GM18870 (cell line): ENCODE results near the gene HOXD11.

Experiments
- ATAC-seq: cut with Tn5 transposase; IDR thresholded peaks from one replicate; pipeline ENCODE4 v1.9.1; 2021; ENCODE audit warnings: moderate library complexity; ENCODE audit not compliant: unreplicated experiment

Gene HOXD11

DNA sequence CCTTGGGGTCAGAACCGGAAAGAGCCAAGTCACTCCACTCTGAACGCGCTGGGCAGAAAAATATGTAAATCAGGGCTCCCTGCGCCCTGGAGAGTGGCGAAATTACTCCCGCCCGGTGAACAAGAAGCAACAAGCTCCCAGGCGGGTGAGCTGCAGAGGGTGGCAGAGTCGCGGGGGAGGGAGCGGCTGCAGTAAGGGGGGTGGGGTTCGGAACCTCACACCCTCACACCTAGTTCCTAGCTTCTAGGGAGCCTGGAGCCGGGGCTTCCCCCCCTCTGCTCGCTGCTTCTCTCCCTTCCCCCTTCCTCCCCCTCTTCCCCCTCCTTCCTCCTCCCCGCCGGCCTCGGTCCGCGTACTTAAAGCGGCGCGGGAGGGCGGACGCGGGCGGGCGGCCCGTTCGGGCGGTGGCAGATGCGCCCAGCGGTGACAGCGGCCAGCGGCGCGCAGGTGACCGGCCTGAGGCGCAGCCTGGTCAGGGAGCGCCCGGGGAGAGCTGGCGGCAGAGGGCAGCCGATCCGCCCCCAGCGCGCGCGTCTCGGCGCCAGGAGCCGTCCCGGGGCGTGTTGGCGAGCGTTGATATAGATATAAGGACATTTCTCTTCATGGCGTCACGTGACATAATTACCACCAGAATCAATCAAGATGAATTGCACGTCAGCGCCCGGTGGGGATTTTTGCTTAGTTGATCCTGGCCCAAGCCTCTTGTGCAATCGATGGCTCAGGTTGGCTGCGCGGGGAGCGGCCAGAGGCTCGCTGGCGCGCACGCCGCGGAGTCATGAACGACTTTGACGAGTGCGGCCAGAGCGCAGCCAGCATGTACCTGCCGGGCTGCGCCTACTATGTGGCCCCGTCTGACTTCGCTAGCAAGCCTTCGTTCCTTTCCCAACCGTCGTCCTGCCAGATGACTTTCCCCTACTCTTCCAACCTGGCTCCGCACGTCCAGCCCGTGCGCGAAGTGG lies at the start of gene HOXD11:
HOXD11 (plus strand) TSS at position 700 of the 959 bp plus-strand sequence; CDS start at position 776, 76 bp downstream.
- ATAC-seq: no peak

DNA sequence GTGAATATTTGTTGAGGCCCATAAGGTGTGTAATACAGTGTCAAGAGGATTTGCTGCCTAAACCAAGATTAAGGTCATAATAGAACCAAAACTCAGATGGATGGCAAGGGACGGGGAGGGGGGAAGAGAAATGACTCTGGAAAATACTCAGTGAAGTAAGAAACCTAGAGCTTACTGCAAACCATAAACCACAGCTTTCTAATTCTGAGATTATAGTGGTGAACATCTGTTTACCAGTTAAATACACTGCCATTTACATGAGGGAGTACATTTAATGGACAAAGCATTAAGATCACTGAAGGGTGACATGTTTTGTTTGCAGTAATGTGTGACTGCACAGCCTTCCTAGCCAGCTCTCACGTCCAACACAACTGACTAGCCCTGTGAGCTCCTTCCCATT lies 43.1 kb upstream of the HOXD11 start:
- no peak for ATAC-seq

DNA sequence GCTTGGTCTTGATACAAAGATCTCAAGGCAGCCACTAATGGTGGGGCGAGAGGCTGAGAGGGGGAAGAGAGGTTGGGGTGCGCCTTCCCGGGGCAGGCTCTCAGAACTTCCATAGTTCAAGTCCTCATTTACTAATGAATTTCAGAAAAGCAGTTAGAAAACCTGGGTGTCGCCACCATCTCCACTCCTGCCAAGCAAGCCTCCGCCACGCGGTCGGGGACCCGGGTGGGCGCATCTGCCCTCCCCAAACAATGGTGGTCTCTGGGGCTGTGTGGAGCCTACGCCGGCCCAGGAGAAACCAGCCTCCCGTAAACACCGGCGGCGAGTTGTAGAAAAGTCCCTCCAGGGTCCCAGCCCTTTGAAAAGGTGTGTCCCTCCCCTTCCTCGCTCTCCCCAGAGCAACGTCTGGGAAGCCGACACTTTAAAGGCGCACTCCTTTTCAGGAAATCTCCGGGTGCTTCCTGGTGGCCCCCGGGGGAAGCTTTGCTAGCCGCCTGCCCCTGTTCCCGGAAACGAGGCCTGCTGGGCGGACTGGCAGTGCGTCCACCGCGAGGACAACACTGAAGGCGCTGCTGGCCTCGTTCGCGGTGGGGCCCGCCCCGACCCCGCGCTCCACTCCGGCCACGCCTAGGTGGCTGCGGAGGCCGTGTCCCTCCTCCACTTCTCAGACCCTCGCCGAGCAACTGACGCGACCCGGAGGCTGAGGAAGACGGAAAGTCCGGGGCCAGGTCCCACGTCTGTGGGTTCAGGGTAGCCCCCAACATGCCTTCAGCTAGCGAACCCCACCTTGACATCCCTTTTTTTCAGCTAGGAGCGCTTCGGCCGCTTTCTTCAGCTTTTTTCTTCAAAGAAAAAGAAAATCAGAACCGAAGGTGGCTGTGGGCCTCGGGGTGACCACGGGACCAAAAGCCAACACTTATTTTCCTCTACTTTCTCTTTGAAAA lies 40.2 kb upstream of the HOXD11 start:
- no peak for ATAC-seq

DNA sequence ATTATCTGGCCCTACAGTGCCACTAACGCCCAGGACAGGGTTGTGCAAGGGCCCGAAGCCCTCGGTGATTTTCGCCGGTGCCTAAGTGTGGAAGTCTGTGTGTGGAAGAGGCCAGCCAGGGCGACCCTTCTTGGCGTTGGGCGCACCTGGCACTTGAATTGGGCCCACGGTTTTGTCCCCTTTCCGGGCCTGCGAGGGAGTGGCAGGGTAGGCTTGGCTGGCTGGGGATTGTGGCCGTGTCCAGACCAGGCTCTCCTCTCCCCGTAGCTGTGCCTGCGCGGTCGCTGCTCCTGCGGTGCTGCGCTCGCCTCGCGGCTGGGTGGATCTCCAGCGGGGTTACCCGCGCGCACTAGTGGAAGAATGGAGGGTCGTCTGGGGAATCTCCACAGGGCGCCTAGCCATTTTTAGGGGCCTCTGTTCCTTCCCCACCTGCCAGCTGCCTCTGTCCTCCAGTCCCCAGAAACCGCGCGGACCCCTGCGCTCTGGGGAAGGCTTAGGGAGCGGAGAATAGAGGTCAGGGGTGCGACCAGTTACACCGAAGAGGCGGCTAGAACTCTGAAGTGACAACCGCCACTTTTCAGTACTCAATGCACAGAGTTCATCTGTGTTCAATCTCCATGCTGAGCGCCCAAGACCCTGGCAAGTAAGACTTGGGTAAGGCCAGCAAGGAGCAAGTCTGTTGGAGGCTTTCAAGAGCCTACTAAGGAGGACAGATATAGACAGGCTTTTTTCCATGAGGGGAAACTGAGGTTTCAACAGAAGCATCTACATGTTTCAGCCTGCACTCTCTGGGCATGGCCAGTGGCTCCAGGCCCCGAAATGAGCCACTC lies 39.3 kb upstream of the HOXD11 start:
- ATAC-seq: no peak

DNA sequence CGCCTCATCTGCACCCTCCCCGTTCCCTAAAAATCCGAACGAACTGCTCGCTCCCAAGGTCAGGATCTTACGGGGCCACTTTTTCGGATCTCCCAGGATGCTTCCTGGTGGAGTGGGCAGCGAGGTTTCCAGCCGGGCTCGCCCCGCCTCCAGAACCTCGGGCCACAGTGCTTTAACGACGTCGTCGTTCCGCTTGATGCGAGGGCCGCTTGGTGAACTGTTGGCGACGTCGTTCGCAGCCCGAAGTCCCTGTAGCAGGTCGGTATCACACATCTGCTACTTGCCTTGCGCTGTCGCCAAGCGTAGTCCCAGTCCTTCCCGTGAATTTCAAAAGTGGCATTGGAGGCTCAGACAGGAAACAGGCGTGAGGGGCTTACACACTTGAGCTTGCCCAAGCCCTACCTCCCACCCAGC lies 38.7 kb upstream of the HOXD11 start:
- ATAC-seq: no peak

DNA sequence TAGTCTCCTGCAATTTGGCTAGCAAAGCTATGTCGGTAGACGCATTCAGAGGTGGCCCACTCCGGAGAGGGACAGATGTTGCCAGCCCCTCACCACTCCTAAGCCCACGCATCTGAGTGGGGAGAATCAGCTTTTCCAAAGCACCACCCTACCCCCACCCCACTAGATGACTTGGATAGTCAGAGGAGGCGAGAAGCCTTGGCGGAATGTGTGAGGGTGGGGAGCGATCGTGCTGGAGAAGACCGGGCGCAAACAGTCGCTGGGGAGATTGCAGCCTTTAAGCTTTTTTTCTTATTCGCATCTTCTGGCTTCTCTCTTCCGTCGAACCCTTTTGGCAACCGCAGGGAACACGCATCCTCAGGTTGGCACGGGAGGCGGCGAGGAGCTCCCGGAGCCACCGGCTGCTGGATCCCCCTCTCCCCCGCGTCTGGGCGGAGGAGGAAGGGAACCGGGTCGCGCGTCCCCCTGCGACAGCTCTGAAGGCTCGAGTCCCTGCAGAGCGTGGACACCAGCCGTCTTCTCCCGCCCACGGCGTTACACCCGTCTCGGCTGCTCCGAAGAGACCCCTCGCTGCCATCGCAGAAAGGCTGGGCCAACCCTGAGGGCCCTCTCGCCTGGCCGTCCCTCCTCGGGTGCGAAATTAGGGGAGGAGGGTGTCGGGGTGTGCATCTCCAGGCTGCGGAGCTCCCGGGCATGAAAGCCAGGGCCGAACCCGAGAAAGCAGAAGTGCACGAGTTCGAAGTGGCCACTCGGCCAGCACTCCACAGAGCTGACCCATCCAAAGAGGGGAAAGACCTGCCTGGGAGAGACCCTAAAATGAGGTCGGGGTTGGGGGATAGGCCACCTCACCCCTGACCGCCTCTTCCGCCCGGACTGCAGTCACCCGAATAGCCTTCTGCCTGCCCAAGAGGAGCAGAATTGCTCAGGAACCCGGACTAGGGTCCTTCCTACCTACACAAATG lies 35.5 kb upstream of the HOXD11 start:
- ATAC-seq: no peak

DNA sequence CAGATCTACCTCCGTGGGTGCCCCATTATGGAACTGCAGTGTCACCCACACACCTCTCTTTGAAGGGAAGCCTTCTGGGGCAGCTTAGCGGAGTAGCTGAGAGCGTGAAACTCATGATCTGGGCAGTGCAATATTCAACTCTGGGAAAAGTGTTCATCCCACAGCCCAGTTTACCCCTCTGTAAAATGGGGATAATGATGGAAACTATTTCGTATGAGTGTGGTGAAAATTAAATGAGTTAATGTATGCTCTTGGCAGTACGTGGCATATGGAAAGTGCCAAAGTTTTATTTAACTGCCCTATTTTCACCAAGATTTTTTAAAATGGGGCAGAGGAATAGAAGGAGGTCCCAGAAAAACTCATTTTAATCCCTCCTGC lies 34.8 kb upstream of the HOXD11 start:
- no peak for ATAC-seq

DNA sequence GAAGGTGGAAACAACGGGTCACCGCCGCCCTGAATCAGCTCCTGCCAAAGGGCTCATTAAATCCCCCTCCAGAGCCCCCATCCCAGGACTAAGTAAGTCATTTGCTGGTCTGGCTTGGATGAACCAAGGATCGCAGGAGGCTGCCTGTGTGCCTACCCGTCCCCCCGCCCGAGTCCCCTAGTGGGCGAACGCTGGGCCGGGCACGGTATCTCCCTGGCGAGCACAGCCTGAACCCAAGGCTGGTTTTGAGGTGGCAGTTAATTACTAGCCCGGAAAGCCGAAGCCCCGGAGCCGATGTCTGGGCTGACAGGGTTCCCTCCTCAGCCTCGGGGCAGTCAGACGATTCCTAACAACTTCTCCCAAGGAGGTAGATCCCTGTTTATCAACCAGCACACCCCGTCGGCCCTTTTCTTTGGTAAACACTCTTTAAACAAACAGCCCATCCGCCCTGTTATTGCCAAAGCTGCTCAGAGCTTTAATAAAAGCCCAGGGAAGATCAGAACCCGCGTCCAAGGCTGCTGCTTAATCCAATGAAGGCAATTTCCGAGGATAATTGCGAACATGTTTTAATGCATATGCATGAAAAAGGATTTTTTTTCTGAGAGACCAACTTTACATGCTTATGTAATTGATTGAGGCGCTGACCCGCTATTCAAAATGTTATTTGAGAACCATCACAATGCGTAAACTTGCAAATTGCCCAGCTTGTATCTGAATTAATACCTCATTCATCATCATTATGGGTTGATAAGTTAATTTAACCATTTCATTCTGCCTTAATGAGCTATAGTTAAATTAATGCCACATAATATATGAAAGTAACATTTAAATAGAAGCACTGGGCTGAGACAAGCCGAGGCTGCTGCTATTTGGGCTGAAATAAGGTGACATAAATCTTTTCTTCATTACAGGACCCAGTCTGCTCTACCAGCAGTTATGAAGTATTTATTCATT lies 33.9 kb upstream of the HOXD11 start:
- no peak for ATAC-seq

DNA sequence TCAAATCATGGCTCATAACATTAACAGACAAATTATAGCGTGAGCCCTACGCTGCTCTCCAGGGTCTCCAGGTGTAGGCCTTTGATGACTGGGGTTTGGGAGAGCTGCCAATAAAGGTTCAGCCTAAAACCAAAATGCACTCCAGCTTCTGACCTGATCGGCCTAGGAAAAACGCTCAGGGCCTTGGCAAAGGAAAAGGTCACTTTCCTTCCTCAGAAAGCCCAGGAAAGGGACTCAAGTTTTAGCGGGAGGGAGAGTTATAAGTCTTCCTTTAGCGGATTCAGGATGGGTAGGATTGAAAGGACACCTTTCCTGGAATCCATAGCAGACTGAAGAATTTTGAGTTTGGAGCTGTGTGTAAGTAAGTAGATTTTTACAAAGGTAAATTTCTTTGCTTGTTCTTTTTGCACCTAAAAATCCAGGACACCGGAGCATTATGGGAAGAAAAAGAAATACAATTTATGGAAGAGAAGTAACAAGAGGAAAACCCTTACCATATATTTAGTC lies 32.1 kb upstream of the HOXD11 start:
- ATAC-seq: no peak

DNA sequence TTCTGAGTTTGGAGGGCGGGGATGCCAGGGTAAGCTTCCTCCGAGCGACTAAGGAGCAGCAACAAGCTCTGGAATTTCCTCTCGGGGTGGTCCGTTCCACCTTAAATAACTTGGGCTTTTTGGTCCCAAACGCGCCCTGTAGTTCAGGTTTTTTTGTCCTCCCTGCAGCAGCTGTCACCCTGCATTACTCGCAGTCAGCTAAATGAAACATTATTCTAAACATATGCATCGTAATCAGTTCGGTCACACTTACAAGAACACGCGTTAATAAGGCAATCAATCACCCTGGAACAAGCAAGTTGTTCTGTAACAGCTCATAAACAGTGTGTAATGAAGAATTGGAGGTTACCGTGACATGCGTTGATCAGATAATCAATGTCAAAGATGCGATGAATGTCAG lies 31.6 kb upstream of the HOXD11 start:
- ATAC-seq: no peak

DNA sequence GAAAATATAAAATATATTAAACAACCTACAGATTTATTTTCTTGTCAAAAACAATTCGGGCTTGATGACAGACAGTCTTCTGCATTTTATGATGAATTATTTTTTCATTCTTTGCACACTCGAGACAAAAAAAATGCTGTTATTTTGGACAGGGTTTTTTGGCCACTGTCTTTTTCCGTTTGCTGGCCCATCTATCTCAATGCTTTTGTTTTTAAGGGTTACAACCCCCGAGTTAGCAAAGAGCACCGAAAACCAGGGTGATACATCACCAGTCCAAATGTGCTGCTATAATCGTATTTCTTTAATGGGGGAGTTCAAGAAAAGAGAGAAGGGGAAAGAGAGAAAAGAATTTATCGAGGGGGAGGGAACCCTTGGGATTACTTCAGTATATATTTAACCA lies 31.0 kb upstream of the HOXD11 start:
- no peak for ATAC-seq

DNA sequence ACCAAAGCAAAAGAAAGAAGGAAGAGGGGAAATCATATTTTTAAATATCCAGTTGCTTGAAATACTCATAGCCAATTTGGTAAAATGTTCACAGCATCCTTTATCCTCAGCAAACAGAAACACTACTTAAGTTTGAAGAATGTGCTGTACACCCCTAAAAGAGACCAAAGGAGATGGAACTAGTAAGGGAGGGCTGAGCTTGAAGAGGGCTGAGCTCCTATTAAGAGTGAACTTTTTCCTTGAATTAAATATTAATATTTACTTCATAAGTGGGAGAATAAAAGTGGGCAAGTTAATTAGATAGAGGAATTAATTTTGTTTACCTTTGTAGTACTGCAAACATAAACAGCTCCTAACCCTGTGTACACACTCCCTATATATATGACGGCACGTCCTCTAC lies 30.3 kb upstream of the HOXD11 start:
- no peak for ATAC-seq

DNA sequence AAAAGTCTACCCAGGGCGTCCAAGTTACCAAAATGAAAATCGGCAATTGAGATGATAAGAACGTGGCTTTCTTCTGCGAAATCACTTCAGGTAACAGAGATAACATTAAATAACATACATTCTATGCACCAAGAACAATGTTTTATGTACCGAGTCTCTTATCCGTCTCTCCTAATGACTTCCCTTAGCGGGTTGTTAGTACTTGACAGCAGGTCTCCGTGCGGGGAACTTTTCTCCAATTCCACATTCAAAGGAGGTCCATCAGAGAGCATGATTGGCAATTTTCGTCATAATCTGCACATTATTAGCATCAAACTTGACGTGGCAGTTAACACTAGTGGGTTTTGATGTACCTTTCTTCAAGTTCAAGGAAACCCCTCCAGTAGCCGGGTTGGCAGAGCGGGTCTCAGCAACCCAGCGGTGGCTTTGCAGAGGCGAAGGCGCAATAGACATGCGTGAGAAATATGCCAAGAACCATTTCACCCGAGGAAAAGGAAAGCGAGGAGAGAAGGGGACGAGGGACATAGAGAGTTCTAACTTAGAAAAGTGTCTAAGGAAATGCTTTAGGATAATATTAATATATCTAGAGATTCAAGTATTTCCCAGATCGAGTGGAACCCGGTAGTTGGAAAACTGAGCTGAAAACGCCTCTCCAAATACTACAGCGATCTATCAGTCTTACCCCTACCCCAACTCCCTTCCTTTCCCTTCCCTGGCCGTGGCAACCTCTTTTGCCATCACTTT lies 28.4 kb upstream of the HOXD11 start:
- ATAC-seq: no peak

DNA sequence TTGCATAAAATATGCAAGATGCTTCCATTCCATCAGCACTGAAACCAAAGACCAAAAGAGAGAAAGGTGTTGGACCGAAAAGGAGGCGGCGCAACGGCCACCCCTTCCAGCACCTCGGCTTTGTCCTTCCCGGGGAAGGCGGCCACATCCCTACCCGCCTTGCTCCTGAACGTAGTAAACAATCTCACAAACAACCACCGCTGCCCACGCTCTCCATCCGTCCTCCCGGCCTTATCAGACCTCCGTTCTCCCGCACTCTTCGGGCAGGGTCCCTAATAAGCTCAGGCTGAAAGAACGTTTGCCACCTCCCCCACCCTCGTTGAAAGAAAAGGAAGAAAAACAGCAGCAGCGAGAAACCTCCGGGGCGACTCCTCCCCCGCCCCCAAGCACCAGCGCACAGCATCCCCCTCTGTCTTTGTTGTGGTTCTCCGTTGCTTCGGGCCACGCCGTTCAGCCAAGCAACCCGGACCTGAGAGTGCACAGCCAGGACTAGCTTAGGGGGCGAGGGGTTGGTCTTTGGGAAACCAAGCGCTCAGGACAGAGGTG lies 27.7 kb upstream of the HOXD11 start:
- no peak for ATAC-seq

DNA sequence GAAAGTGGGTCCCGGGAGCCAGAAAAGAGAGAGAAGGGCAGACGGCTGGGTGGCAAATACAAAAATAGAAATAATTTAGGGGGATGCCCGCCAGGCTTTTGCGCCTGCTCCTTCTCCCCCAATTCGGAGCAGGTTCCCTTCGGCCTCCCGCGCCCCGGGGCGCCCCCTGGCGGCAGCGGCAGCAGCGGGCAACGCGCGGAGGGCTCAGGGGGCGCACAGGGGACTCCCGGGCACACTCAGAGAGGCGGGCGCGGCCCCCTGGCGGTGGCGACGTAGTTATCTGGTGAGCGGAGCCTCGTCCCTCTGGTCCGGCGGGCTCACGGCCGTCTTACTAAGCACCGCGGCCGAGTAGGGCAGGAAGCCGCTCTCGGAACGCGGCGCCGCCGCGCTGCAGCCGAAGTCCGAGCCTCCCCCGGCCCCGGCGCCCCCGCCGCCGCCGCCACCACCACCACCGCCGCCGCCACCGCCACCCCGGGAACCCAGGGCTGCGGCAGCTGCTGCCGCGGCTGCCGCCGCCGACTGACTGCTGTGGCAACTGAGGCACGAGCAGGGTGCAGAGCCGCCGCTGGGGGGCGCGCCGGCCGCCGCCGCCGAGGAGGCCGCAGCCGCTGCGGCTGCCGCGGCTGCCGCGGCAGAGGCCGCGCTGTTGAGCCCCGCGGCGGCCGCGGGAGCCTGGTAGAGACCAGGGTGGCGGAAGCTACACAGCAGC lies 27.1 kb upstream of the HOXD11 start:
- ATAC-seq: no peak

DNA sequence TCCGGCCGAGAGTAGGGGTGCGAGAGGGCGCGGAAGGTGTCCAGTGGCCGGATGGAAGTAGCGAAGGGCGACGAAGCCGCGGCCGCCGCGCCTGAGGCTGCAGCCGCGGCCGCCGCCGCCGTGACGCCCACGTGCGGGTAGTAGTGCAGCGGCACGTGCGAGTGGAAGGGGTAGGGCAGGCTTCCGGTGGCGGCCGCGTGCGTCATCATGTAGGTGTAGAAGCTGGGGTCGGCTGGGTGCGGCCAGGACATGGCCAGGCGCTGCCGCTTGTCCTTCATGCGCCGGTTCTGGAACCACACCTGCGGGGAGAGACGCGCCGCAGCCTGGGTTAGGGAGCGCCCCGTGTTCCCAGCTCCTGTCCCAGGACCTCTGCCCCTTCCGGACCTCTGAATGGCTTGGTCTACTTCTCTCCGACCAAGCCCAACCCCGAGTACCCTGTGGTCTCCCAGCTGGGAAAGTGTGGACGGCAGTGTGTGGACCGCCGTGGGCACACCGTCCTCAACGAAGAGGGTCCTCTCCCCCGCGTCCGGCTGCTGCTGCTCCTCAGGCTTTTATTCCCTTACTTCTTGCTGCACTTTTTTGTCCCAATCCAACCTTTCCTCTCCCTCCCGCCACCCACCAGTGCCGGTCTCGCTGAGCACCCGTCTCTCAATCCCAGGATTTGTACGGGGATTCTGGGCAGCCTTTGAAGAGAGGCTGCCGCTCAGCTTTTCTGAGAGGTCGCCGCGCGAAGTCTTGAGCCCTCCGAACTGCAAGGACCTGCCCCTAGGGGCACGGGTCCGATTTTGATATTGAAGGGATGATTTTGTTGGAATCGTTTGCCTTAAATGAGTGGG lies 26.3 kb upstream of the HOXD11 start:
- ATAC-seq: no peak
